ENCODE results near the gene SUN5.

SUN5 gene

GRCh38 chr20:33009214-33010132 is 5.2 kb upstream of the SUN5 start:
- no peak for DNase-seq (ENCODE audit: low read depth)
- no peak overlapping the region for H3K4me3 ChIP-seq (ENCODE audit: control insufficient read depth, low read depth, low read length)
- TF ChIP-seq CTCF (IDR thresholded peaks at IDR 0.05; ENCODE audit: control insufficient read depth, insufficient read depth, low read depth, low read length, missing control alignments) = no peak

- no peak for TF ChIP-seq CTCF (IDR thresholded peaks at IDR 0.05; ENCODE audit: control insufficient read depth, insufficient read depth, low read depth, low read length, missing control alignments)
- DNase-seq (ENCODE audit: low read depth) = no peak
- H3K4me3 ChIP-seq (ENCODE audit: control insufficient read depth, low read depth, low read length) = no peak overlapping the region
Measured at GRCh38 chr20:33008336-33009213, 4.3 kb upstream of the SUN5 start.

DNA sequence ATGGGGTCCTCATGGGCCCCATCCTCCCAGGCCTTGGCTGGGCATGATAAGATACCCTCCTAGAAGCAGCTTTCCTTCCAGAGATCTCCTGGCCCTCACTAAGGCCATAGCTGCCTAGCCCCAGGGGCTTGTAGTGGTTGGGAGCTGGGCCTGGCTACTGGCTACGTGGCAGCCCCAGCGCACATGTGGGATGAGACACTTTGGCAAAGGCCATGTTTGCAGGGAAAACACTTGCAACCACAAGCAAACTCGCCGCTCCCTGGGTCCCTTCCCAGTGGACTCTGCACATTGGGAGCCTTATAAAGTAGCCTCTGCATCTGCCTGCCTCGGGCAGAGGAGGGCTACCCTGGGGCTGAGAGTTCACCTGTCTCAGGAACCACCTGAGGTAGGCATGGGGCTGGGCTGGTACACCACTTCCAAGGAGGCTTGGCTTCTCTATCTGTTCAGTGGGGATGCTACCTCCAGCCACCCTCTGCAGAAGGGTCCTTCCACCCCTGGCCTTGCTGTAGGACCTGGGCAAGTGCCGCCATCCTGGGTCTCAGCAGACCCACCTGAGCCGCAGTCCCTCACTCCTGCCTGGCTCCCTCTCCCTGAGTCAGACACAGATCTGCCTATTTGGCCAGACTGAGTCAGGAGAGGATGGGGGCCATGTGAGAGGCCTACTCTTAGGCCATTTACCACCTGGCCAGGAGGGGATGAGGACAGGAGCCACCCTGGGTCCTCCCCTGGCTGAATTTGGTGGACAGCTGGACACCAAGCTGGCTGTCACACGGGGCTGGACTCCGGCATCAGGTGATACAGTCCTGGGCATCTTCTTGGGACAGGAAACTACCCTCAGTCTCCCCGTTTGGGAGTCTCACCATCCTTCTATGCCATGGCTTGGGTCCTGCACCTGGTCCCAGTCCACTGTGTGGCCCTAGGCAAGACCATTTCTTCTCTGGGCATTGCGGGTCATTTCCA is 3.4 kb upstream of the SUN5 start, which contains the start of gene BPIFB2:
Gene BPIFB2, plus strand, starts transcription at position 329 of the 960 bp plus-strand sequence. CDS start 871 bp downstream, outside the sequence.
- no peak within 1 kb of the TSS for H3K4me3 ChIP-seq (ENCODE audit: control insufficient read depth, low read depth, low read length)
- no peak for TF ChIP-seq CTCF (IDR thresholded peaks at IDR 0.05; ENCODE audit: control insufficient read depth, insufficient read depth, low read depth, low read length, missing control alignments)
- DNase-seq (ENCODE audit: low read depth) = no peak

DNA sequence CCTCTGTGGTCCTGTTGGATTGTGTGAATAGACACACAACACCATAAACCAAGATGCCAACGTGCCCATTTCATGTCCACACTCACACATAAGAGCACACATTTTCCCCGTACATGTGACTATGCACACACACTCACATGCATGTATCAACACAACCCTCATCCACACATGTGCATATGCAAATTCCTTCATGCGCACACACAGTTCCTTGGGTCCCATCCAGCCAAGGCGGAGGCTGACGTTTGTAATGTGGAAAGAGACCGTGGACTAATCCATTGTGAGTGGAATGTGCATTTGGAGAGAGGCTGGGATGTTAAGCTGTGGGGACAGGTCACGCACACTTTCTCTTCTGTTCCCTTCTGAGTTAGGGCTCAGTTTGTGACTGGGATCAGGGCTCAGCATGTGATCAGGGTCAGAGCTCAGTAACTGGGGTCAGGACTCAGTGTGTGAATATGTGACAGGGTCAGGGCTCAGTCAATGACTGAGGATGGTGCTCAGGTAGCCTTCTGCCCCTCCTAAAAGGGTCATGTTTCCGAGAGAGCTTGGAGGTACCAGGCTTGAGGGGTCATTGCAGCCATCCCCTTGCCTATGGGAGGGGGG is 2.6 kb upstream of the SUN5 start:
- DNase-seq (ENCODE audit: low read depth) = no peak
- TF ChIP-seq CTCF (IDR thresholded peaks at IDR 0.05; ENCODE audit: control insufficient read depth, insufficient read depth, low read depth, low read length, missing control alignments) = no peak
- no peak overlapping the region for H3K4me3 ChIP-seq (ENCODE audit: control insufficient read depth, low read depth, low read length)

DNA sequence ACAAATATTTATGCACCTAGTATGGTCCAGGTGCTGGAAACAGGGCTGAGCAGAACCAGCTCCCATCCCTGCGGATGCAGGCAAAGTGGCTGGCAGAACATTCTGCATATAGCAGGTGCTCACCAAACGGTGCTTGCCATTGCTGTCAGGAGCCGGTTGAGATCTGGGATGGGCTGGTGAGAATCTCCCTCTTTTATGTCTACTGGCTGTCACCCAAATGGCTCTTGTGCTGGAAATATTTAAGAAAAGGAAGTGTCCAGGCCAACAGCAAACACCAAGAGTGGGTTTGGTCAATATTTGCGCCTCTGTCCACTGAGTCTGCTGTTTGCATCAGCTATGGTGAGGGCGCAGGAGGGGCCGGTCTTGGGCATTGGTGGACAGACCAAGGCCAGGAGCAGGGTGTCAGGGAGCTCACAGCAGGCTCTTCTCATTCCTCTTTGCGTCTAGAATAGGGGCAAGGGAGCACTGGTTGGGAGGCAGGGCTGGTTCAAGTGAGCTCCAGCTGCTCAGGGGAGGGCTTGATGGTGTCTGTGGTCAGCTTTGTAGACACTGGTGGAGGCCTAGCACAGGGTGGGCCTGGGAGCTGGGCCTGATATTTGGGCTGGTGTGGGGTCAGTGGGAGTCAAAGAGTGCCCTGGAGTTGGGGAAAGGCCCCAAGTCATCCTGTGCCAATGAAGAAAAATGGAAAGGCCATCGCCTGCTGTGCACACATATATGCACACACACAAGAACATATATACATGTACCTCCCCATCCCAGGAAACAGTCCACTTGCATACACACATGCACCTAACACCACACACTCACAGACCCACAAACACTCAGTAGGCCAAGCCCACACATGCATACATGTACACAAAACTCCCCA is 1.9 kb upstream of the SUN5 start:
- no peak overlapping the region for H3K4me3 ChIP-seq (ENCODE audit: control insufficient read depth, low read depth, low read length)
- no peak for TF ChIP-seq CTCF (IDR thresholded peaks at IDR 0.05; ENCODE audit: control insufficient read depth, insufficient read depth, low read depth, low read length, missing control alignments)
- DNase-seq (ENCODE audit: low read depth) = no peak
